B cell (primary cell): ENCODE measurements around the gene NLRP13. TPM values are rescaled to one million over a fixed set of nuclear protein-coding genes. Genes with fewer than 3 reads are reported as not detected.

ENCODE experiments used
- ATAC-seq: fragments of 200-7000 bp; cut with Tn5 transposase; one replicate; pipeline ENCODE4 v1.10.0; 2021; ENCODE audit warnings: low read depth, mild to moderate bottlenecking, moderate number of reproducible peaks, moderate library complexity
- CTCF ChIA-PET: fragments of 350-600 bp; sonication (Branson Sonifier 250); formaldehyde crosslinking; loops from one replicate; lab custom pipeline; 2021; ENCODE audit warnings: antibody characterized with exemption, inconsistent platforms; lab: Charles Lee
- POLR2A ChIA-PET: fragments of 350-600 bp; sonication (Branson Sonifier 250); formaldehyde crosslinking; loops from one replicate; lab custom pipeline; 2021; ENCODE audit warnings: antibody characterized with exemption; lab: Charles Lee
- DNase-seq: peaks from one replicate; pipeline ENCODE4 v3.0.0; 2013
- H2AFZ ChIP-seq: 2 replicates; pipeline ENCODE4 v1.6.1; 2012; ENCODE audit warnings: mild to moderate bottlenecking, low read depth, low read length; ENCODE audit not compliant: insufficient read depth, poor library complexity, severe bottlenecking
- H3K27ac ChIP-seq, 2 donors: 1 replicate in 1 of 2; 2 replicates in 1 of 2; pipeline ENCODE4 v1.5.1; 2012 to 2013; ENCODE audit warnings: low read length in 2 of 2, mild to moderate bottlenecking in 2 of 2, moderate library complexity in 1 of 2
- H3K27me3 ChIP-seq, 4 experiments: fragments of 200-600 bp in 1 of 4; sonication (generic) in 1 of 4; replicated peaks in 1 of 4; 1 replicate in 2 of 4; 2 replicates in 2 of 4; pipeline versions ENCODE4 v1.6.1 to v1.7.0; 2013 to 2016; ENCODE audit warnings: low read length in 3 of 4, mild to moderate bottlenecking in 2 of 4, mixed read lengths in 1 of 4, moderate library complexity in 1 of 4; ENCODE audit not compliant: insufficient read depth in 4 of 4, control insufficient read depth in 3 of 4; ENCODE audit errors: control extremely low read depth in 1 of 4
- H3K36me3 ChIP-seq, 2 experiments: replicated peaks in 1 of 2; 1 replicate in 1 of 2; 2 replicates in 1 of 2; pipeline versions ENCODE4 v1.6.1 to v1.7.1; 2013; ENCODE audit warnings: low read length in 1 of 2; ENCODE audit not compliant: insufficient read depth in 2 of 2, control insufficient read depth in 1 of 2; ENCODE audit errors: control extremely low read depth in 1 of 2, extremely low read depth in 1 of 2
- H3K4me1 ChIP-seq, 2 donors: fragments of 200-600 bp in 1 of 2; sonication (generic) in 1 of 2; 1 replicate in 1 of 2; 2 replicates in 1 of 2; pipeline versions ENCODE4 v1.5.1 to v1.6.1; 2013 to 2017; ENCODE audit warnings: low read length in 2 of 2; ENCODE audit not compliant: control insufficient read depth in 2 of 2, insufficient read depth in 2 of 2
- H3K4me2 ChIP-seq: replicated peaks from 2 replicates; pipeline ENCODE3; 2012; ENCODE audit warnings: mild to moderate bottlenecking, low read depth, low read length; ENCODE audit not compliant: poor library complexity, severe bottlenecking
- H3K4me3 ChIP-seq, 5 experiments: fragments of 200-600 bp in 1 of 5; sonication (generic) in 1 of 5; 1 replicate in 3 of 5; 2 replicates in 2 of 5; pipeline versions ENCODE4 v1.5.1 to v1.7.0; 2011 to 2016; ENCODE audit warnings: low read length in 4 of 5, mild to moderate bottlenecking in 4 of 5, low read depth in 2 of 5, control low read depth in 1 of 5, moderate library complexity in 1 of 5; ENCODE audit not compliant: insufficient read depth in 1 of 5; ENCODE audit errors: control extremely low read depth in 1 of 5, extremely low read depth in 1 of 5
- H3K79me2 ChIP-seq: fragments of 200-600 bp; sonication (generic); one replicate; pipeline ENCODE4 v1.6.0; 2016; ENCODE audit warnings: low read length; ENCODE audit not compliant: control insufficient read depth, insufficient read depth
- H3K9ac ChIP-seq: fragments of 200-600 bp; sonication (generic); 2 replicates; pipeline ENCODE4 v1.6.1; 2017; ENCODE audit warnings: mild to moderate bottlenecking, low read length, moderate library complexity
- H3K9me3 ChIP-seq, 3 donors: one replicate each; pipeline versions ENCODE4 v1.6.1 to v1.7.1; 2013; ENCODE audit warnings: low read length in 2 of 3; ENCODE audit not compliant: control insufficient read depth in 2 of 3, insufficient read depth in 1 of 3; ENCODE audit errors: control extremely low read depth in 1 of 3
- H4K20me1 ChIP-seq: 2 replicates; pipeline ENCODE4 v1.6.0; 2012; ENCODE audit warnings: mild to moderate bottlenecking, low read length; ENCODE audit not compliant: insufficient read depth, control insufficient read depth, poor library complexity, severe bottlenecking
- H3K27ac Mint-ChIP-seq: one replicate; pipeline ENCODE4 v1.8.0; 2021; ENCODE audit warnings: mixed read lengths
- H3K27me3 Mint-ChIP-seq: one replicate; pipeline ENCODE4 v1.8.0; 2021; ENCODE audit warnings: mixed read lengths
- H3K4me1 Mint-ChIP-seq: one replicate; pipeline ENCODE4 v1.8.0; 2021; ENCODE audit warnings: mixed read lengths
- H3K4me3 Mint-ChIP-seq: one replicate; pipeline ENCODE4 v1.8.0; 2021; ENCODE audit warnings: mixed read lengths
- H3K9me3 Mint-ChIP-seq: one replicate; pipeline ENCODE4 v1.8.0; 2022; ENCODE audit warnings: mixed read lengths; ENCODE audit not compliant: insufficient read depth
- EZH2 ChIP-seq: IDR thresholded peaks from 2 replicates; pipeline ENCODE4 v1.6.1; 2012; ENCODE audit warnings: borderline replicate concordance, low read depth, mild to moderate bottlenecking, moderate library complexity, low read length; ENCODE audit not compliant: insufficient read depth, poor library complexity, severe bottlenecking
- WGBS: methylation state at CpG from one replicate; pipeline ENCODE4 v1.1.5; 2013; ENCODE audit warnings: missing lambda C conversion rate; ENCODE audit not compliant: insufficient coverage; 5-methylcytosine and 5-hydroxymethylcytosine counted together
- intact Hi-C: fragments of 100-400 bp; cut with micrococcal nuclease; formaldehyde crosslinking; loops from one replicate; pipeline ENCODE4 v1.10.0; 2022
- polyA plus RNA-seq: library from polyadenylated mRNA; depleted of rRNA; stranded (reverse); fragments of >200 nt; gene quantifications from 2 replicates; pipeline ENCODE4 v1.2.3, GENCODE V29; 2012
- total RNA-seq, 2 donors: library from RNA; stranded (reverse); fragments of 120-200 nt in 1 of 2; gene quantifications; 1 replicate in 1 of 2; 2 replicates in 1 of 2; pipeline versions ENCODE4 v1.2.3 to v1.2.4, GENCODE V29; 2013 to 2022
- TF ChIP-seq, protein P1 (sequence below): fragments of 200-600 bp; IDR thresholded peaks from one replicate; pipeline ENCODE4 v1.8.0; 2022; ENCODE audit warnings: antibody characterized with exemption, mild to moderate bottlenecking

Gene NLRP13
- total and polyA plus RNA-seq, 2 donors (not counting 1 experiment from before 2014, with no cell fraction given) = not detected

DNA sequence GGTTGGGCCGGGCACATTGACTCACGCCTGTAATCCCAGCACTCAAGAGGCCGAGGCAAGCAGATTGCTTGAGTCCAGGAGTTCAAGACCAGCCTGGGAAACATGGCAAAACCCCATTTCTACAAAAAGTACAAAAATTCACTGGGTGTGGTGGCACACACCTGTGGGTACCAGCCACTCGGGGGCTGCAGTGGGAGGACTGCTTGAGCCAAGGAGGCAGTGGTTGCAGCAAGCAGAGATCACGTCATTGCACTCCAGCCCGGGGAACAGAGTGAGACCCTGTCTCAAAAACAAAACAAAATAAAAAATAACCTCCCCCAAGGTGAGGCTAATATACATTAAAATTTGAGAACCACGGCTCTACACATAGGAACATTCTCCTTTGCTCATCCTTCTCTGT is 24.9 kb downstream of the NLRP13 start:
- POLR2A ChIA-PET = no interaction called here
- H3K4me1 ChIP-seq = no peaks in the 10 kb centered on the region
- H3K27ac ChIP-seq = no peak overlapping the region
- Mint-ChIP-seq H3K9me3 (peaks cover 3% of the 10 kb centered on the region), H3K27ac (no peak overlapping the region), H3K4me1 (no peaks in the 10 kb centered on the region), H3K27me3 (peaks cover 18% of the 10 kb centered on the region), H3K4me3 (no peak overlapping the region)
- no peak overlapping the region for H2AFZ ChIP-seq
- no peaks in the 10 kb centered on the region for H3K79me2 ChIP-seq
- intact Hi-C loops = no loop called here
- no peak overlapping the region for H3K9ac ChIP-seq
- DNase-seq (no peak), ATAC-seq (no peak)
- H3K4me2 ChIP-seq = no peak overlapping the region
- no peak for TF ChIP-seq EZH2
- TF ChIP-seq, protein P1, sequence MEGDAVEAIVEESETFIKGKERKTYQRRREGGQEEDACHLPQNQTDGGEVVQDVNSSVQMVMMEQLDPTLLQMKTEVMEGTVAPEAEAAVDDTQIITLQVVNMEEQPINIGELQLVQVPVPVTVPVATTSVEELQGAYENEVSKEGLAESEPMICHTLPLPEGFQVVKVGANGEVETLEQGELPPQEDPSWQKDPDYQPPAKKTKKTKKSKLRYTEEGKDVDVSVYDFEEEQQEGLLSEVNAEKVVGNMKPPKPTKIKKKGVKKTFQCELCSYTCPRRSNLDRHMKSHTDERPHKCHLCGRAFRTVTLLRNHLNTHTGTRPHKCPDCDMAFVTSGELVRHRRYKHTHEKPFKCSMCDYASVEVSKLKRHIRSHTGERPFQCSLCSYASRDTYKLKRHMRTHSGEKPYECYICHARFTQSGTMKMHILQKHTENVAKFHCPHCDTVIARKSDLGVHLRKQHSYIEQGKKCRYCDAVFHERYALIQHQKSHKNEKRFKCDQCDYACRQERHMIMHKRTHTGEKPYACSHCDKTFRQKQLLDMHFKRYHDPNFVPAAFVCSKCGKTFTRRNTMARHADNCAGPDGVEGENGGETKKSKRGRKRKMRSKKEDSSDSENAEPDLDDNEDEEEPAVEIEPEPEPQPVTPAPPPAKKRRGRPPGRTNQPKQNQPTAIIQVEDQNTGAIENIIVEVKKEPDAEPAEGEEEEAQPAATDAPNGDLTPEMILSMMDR = no peak
- no peaks in the 10 kb centered on the region for H4K20me1 ChIP-seq
- H3K27me3 ChIP-seq = peaks cover 0 to 5% (median 0%) of the 10 kb centered on the region in 4 experiments
- CTCF ChIA-PET = no interaction called here
- peaks cover 0 to 3% (median 0%) of the 10 kb centered on the region in 3 donors for H3K9me3 ChIP-seq
- no peaks in the 10 kb centered on the region for H3K36me3 ChIP-seq
- 90% methylated on average over 7 of the region's 7 CpGs for WGBS
- H3K4me3 ChIP-seq = no peak overlapping the region

DNA sequence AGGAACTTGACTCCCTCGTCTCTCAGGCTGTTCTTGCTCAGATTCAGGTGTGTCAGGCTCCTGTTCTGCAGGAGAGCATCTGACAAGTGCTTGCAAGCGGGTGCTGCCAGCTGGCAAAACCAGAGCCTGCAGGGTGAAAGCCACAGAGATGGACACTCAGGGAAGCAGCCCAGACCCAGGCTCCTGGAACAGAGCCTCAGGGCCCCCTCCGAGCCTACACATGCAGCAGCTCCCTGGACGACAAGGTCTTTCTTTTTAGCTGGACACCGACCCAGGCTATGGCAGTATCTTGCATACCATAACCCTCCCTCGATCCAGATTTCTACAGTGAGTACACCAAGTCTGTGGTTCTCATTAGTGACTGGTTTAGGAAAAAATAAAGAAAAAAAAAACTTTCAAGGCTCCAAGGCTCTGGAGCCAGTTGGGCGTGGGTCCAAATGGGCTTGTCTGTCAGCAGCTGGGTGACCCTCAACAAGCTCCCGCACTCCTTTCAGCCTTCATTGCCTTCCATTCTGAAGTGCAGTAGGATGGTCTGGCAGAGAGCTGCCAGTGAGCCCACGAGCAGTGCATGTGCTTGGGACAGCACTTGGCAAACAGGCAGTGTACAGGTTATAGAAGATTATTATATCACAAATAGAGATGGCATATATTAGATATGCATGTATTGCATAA is 29.9 kb downstream of the NLRP13 start:
- H3K9me3 ChIP-seq = peaks cover 0 to 8% (median 0%) of the 10 kb centered on the region in 3 donors
- Mint-ChIP-seq H3K4me3 (no peak overlapping the region), H3K4me1 (no peaks in the 10 kb centered on the region), H3K27ac (no peak overlapping the region), H3K9me3 (no peaks in the 10 kb centered on the region), H3K27me3 (no peaks in the 10 kb centered on the region)
- DNase-seq = no peak
- 76% methylated on average over 5 of the region's 9 CpGs for WGBS
- ATAC-seq = no peak
- TF ChIP-seq EZH2 = no peak
- TF ChIP-seq, protein P1 = no peak
- no peaks in the 10 kb centered on the region for H3K36me3 ChIP-seq
- no peaks in the 10 kb centered on the region for H4K20me1 ChIP-seq
- H3K27ac ChIP-seq = no peak overlapping the region
- no peaks in the 10 kb centered on the region for H3K79me2 ChIP-seq
- no peak overlapping the region for H3K9ac ChIP-seq
- no peaks in the 10 kb centered on the region for H3K4me1 ChIP-seq
- H3K4me3 ChIP-seq = no peak overlapping the region
- intact Hi-C loops = no loop called here
- H3K27me3 ChIP-seq = no peaks in the 10 kb centered on the region
- H3K4me2 ChIP-seq = no peak overlapping the region
- H2AFZ ChIP-seq = no peak overlapping the region
- ChIA-PET CTCF (interaction anchor here (0.7 kb wide), 1 partner anchor 874 kb away, joined by 3 read pairs; no protein-coding TSS in a partner anchor), POLR2A (no interaction called here)
